ENCODE results near the gene AGPAT2.

GRCh38 chr9:136719195-136719880, 32.1 kb upstream of the AGPAT2 start:
- TF ChIP-seq CTCF (IDR thresholded peaks at IDR 0.05; ENCODE audit: borderline replicate concordance, extremely low read depth, low read length, poor library complexity, severe bottlenecking) (no peak), EZH2 (IDR thresholded peaks at IDR 0.05; ENCODE audit: borderline replicate concordance, low read depth, low read length, severe bottlenecking) (no peak)

All from DND-41 (cell line).